ENCODE results near the gene KCNH2.

GRCh38 chr7:151024435-151025056, 46.4 kb upstream of the KCNH2 start, which contains the start of gene ATG9B:
- TF ChIP-seq CTCF (IDR thresholded peaks at IDR 0.05) (no peak), EZH2 (IDR thresholded peaks at IDR 0.05; ENCODE audit: borderline replicate concordance, insufficient read depth, low read depth, low read length, poor library complexity, severe bottlenecking) (no peak)
